AG08395 (cell line): ENCODE data around the gene BIK.
A peak's percentile ranks its signal among the peaks of the same experiment; 100 is the strongest.
"Not testable (repeated sequence)": the region's sequence is repeated elsewhere in the genome, so short reads cannot be mapped to it uniquely, and the experiment has no call there.

Experiments used
- DNase-seq: peaks from one replicate; pipeline ENCODE4 v3.0.0; 2012; ENCODE audit warnings: mixed read lengths, low spot score

The BIK gene

DNA sequence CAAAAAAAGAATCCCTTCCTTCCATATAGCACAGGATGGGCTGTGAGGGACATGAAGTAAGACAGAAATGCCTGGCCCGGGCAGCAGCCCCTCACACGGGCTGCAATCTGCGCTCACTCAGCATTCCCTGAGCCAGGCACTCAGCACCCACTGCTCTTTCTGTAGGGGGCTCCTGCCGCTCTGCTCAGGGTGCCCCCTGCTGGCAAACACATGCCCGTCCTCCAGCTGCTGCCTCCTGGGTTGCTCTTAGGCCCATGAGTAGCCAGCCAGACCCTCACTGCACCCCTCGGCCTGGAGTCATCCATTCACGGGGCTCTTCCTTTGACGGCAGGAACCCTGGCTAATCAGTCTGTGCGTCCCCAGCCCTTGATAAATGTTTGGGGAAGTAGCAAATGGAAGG is 25.7 kb downstream of the BIK start:
- peak; percentile 57 for DNase-seq

DNA sequence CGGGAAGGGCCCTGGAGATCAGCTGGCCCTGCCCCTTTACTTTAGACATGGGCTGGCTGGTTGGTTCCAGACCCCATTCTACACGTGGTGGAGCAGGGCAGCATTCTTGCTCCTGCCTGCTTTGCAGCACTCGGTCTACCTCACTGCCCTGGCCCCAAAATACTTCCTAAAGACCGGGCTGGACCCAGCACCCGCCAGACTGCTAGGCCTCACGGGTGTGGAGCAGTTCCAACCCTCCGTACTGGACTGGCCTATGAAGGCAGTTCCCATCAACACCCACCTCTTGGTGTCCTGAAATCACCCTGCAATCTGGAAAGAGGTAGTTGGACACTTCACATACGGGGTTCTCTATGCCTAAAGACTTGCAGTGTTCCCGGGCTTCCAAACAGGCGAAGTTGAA is 26.3 kb downstream of the BIK start:
- no peak for DNase-seq

DNA sequence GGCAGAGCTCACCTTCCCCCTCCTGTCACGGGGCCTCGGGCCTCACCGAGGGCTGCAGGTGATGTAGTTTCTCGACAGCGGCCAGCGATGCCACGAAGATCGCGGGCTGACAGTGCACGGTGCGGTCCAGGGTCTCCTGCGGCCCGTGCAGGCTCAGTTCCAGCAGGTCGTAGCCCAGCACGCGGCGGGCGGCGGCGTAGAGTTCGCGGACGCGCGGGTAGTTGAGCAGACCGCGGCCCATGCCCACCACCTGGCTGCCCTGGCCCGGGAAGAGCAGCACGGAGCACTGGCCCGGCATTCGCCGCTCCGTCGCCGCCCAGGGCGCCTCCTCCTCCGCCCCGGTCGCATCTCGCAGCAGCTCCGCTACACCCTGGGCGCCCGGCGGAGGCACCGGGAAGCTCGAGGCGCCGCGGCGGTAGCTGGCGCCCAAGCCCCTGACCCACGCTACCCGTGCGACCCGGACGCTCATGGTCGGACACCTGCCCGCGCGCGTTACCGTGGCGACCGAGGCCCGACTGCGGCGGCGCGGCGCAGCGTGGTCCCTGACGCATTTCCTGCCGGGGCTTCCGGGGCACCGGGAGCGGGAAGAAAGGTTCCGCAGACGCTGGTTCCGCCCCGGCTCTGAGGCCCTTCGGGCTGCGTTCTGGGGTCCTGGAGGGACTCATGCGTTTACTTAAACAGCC is 32.5 kb downstream of the BIK start, which contains the start of gene MCAT:
MCAT (minus strand) TSS at position 519 of the 683 bp plus-strand sequence; CDS start at position 469, 50 bp downstream.
- peak; percentile 92 for DNase-seq

DNA sequence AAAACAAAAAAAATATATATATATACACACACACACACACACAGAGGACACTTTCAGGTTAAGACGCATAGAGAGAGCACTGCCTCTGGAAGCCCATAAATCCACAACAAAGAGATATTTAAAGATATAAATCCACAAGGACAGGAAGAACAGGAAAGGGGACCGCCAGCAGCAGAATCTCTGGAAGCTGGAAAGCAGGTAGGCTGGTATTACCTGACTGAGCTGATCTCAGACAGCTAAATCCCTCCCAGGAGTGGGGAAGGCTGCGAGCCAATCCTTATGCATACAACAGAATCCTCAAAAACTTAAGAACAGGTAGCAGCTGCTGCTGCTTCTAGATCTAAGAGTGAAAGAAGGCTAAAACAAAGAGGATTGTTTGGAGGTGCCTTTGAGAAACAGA is 34.4 kb downstream of the BIK start:
- DNase-seq: no peak

DNA sequence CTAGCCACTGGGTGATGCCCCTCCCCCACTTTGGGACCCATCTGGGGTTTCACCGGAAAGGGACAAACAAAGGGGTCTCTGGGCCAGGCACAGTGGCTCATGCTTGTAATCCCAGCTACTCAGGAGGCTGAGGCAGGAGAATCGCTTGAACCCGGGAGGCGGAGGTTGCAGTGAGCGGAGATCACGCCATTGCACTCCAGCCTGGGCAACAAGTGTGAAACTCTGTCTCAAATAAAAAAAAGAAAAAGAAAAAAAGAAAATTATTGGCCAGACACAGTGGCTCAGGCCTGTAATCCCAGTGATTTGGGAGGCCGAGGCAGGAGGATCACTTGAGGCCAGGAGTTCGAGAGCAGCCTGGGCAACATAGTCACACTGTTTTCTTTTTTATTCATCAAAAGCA is 34.8 kb downstream of the BIK start:
- not testable (repeated sequence) for DNase-seq

DNA sequence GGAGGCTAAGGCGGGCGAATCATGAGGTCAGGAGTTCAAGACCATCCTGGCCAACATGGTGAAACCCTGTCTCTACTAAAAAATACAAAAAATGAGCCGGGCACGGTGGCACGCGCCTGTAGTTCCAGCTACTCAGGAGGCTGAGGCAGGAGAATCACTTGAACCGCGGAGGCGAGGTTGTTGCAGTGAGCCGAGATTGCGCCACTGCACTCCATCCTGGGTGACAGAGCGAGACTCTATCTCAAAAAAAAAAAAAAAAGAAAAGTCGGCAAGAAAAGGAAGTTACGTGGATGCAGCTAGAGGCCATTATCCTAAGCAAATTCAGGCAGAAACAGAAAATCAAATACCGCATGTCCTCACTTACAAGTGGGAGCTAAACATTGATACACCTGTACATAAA is 35.8 kb downstream of the BIK start:
- DNase-seq: not testable (repeated sequence)

DNA sequence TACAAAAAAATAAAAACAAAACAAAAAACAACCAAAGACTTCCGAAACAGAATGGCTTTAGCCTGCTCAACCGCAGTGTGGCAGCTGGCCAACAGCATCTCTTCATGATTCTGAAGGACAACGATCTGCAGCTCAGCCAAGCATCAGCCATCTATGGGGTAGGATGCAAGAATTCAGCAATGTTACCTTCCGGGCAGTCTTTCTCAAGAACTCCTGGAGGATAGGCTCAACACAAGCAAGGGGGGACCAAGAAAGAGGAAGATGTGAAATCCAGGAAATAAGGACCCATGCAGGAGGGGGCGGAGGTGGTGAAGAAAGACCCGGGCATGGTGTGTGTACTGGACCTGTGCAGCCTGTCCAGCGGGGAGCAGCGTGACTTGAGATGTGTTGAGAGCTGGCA is 37.3 kb downstream of the BIK start:
- no peak for DNase-seq

DNA sequence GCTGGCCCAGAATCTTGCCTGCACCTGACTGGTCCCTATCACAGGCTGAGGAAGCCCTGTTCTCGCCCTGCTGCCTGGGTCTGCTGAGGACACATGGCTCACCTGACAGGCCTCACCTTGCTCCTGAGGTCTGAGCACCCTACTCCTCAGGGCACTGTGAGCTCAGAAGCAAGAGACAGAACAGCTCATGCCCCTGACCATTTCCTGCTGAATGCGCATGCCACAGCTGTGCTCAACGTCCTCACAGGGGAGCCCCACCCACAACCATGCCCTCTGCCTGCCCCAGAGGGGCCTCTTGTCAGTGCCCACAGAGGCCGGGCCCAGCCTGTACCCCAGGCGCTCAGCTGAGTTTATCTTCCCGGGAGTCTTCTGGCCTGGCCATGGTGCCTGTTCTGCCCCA is 38.0 kb downstream of the BIK start:
- no peak for DNase-seq

DNA sequence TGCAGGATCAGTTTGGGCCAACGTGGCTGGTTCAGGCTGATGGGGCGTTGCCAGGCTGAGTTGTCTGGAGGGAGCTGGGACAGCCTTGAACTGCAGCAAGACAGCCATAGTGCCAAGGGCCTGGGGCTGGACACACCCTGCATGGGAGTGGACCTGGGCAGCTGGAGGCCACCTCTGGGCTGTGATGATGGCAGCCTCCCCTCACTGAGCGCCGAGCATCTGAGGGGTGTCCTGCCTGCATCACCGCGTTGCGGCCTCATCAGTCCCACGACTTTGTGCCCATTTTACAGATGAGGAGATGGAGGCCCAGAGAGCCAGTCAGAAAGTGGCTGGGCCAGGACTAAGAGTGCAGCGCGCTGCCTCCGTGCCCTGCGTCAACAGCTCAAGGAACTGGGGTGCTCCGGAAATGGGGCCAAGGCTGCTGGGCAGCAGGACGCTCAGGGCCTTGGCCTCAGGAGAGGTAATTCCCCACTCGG is 40.2 kb downstream of the BIK start:
- no peak for DNase-seq

DNA sequence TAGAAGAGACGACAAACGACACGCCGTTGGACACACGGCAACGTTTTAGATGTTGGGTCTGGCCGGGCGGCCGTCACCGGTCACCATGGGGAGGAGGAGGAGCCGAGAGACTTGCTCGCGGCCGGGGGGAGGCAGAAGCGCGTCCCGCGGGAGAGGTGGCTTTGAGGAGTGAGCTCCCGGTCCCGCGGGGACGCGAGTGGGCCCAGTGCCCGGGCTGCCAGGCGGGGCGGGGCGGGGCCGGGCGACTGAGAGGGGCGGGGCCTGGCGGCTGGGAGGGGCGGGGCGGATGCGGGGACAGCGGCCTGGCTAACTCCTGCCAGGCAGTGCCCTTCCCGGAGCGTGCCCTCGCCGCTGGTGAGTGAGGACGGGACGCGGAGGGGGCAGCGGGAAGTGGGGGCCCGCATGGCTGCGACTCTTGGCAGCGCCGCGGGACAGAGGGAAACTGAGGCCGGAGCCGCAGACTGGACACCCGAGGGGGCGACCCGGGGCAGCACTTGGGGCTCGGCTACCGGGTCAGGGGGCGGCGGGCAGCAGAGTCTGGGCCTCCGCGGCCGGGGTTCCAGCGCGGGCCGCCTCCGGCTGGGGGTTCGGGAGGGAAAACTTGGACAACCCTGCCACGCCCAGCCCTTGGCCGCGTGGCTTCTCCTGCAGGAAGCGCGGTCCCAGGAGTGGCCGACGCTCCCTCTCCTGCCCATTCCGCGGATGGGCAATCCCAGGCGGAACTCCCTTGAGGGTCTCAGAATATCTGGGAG is 40.9 kb downstream of the BIK start, which contains the start of gene TSPO:
TSPO (plus strand) TSS at position 309 of the 752 bp plus-strand sequence. CDS start 7,680 bp downstream, outside the sequence.
- peak; percentile 94 for DNase-seq

DNA sequence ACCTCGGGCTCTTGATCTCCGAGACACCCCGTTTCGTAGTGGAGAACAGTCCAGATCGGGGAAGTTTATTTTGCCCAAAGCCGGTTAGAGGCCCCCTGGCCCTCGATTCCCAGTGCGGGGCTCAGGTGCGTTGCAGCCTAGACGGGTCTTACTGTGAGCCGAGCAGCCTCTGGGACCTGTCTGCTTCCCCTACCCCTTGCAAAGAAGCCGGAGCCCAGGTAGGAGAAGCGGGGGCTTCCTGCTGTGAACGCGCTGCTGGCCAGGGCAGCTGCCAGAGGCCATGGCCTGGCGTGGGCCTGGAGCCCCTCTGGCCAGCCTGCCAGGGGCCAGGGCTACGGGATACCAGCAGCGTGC is 41.4 kb downstream of the BIK start:
- no peak for DNase-seq

DNA sequence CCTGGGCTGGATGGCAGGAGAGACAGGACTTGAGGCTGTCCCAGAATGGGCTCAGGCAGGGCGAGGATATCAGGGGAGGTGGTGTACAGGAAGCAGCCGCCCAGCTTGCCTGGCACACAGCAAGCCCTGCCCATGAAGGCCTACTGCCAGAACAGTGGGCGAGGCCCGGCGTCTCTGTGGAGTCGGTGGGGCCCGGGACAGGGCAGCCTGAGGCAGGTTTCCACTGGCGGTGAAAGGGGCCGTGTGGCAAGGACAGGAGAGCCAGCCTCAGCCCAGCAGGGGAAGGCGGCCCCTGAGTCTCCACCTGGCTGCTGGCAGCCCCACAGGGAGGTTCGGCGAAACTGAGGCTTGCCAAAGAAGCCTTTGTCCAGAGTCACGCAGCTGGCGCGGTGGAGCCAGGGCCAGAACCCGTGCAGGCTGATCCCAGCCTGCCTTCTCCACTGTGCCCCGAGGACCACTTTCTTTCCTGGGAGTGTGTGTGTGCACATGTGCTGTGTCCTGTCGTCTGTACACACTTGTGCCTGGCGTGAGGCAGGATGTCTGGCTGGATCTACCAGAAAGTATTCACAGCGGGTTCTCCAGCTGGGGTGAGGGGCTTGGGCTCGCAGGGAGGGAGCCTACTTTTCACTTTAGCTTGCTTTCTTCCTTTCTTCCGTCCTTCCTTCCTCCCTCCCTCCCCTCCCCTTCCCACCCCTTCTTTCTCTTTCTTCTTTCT is 42.0 kb downstream of the BIK start:
- DNase-seq: peak; percentile 71

DNA sequence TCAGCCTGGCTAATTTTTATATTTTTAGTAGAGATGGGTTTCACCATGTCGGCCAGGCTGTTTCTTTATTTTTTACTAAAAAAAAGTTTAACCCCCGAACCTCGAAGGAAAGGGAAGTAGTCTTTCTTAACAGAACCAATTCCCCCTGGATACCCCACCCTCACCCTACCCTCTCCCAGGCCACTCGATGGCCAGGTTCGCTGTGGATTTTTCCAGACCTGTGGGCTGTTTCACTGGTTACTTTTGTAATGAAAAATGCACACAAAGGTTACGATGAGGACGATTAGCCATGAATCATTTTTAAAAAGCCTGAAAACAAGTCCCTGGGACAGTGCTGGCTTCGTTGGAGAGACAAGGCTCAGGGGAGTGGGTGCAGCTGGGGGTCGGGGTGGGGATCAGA is 43.3 kb downstream of the BIK start:
- DNase-seq: no peak

DNA sequence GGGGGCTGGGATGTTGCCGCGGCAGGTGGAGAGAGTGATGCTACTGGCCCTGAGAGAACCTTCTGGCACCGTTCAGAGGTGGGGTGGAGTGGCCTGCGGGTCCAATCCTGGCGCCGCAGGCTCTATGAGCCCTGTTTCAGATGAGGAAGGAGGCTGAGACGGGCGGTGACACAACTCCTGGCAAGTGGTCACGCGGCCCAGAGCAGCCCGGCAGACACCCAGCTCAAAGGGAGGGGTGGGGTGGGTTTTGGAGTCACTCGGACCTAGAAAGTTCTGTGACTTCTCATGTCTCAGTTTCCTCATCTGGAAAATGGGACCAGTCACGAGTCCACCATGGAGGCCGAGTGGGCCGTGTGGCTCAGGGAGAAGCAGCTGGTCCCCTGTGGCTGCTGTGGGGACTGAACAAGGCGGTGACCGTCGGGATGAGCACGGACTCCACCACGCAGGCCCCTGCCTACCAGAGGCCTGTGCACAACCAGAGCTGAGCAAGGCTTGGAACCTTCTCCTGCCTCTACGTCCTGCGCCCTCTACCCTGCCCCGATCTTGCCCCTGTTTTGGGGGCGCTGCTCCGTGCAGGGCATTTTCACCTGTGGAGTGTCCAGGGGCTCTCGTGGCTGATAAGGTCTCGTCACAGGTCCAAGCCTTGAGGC is 44.5 kb downstream of the BIK start:
- no peak for DNase-seq

DNA sequence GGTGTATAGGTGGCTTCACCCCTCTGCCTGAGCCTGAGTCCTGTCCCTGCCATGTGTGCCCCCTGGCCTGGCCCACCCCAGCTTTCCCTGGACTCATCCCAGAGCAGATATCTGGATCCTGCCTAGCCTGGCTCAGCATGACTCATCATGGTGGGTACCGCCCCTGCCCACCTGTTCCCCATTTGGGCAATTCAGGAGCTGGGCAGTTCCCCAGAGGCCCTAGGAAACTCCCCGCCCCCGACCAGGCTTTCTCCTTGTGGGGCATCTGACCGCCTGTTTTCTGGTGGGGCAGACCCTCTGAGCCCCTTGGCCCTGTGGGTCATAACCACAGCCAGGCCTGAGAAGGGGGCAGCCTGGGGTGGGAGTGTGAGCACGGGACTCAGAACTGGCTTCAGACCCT is 45.2 kb downstream of the BIK start:
- DNase-seq: no peak

DNA sequence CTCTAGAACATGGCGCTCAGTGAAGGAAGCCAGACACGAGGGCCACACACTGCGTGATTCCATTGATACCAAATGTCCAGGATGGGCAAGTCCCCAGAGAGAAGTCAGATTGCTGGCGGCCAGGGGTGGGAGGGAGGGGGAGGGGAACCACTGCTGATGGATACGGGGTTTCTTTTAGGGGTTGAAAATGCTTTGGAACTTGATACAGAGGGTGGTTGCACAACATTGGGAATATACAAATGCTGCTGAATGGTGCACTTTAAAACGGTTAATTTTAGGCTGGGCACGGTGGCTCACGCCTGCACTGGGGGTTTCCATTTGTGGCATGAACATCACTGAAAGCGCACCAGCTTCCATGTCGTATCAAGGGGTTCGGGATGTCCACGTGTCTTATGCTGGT is 45.9 kb downstream of the BIK start:
- no peak for DNase-seq

DNA sequence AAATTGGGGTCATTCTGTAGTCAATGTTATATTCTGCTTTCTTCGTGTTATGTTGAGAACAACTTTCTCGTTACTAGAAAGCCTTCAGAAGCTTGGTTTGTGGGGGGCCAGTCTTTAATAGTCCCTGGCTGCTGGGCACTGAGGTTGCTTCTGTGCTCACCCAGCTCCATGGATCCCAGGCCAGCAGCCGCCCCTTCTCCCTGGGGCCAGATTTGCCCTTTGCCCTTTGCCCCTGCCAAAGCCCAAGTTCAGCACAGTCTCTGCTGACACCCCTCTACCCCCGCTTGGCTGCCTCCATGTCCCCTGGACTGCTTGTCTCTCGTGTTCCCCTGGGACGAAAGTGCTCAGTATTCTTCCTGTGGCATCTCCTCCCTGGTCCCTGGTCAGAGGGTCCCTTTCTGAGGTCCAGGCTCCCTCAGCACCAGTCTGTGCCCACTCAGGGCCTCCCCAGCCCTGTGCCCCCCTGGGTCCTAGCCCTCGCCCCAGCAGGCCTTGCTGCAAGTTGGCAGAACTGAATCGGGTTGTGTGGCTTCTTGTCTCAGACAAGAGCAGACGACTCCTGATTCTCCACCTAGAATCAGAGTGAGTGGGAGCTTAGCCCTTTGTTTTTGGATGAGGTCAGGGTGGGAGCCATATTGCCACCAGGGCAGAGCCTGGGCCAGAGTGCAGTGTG is 47.5 kb downstream of the BIK start:
- DNase-seq: no peak

DNA sequence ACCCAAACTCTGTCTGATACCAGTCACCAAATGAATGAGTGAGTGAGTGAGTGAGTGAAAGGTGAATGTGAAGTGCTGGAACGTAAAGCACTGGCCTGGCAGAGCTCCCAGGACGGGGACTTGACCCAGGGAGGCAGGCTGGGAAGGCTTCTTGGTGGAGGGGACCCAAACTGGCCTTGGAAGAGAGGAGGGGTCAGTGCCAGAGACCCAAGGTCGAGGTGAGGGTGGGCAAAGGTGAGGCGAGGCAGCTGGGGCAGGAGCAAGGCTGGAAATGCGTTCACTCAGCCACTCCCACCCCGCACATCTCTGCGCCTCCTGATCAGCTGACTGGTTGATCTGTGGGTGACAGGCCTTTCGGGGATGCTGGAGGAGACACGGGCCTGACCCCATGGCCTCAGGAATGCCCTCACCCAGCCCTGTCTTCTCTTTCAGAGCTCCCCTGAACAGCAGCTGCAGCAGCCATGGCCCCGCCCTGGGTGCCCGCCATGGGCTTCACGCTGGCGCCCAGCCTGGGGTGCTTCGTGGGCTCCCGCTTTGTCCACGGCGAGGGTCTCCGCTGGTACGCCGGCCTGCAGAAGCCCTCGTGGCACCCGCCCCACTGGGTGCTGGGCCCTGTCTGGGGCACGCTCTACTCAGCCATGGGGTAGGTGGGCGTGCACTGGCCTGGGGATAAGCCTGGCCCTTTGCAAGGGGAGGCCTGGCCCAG is 48.4 kb downstream of the BIK start:
- no peak for DNase-seq

DNA sequence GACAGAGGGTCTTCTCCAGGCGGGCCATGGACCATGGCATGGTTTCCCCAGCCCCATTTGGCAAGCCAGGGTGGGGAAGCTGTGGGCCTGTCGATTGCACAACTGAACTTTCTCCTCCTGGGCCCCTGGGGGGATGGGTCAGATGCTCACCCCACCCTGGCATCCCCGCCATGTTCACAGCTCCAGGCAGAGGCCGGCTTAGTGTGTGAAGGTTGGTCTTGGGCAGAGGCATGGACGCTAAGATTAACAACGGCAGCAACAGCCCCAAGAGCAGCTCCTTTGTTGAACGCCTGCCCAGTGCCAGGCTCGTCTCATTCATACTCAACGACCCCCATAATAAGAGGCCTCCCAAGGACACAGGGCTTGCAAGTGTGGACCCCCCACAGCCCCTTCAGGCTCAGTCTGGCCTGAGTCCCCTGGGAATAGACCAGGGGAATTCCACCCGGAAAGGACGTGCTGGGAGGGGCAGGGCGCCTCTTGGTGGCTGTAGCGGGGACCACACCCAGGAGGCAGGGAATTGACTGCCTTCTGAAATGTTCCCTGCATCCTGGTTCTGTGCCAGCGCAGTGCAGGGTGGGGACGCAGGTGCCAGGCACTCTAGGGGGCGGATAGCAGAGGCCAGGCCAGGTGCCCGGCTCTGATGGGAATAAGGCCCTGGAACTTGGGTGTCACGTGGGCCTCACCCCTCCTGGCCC is 49.1 kb downstream of the BIK start:
- DNase-seq: no peak

DNA sequence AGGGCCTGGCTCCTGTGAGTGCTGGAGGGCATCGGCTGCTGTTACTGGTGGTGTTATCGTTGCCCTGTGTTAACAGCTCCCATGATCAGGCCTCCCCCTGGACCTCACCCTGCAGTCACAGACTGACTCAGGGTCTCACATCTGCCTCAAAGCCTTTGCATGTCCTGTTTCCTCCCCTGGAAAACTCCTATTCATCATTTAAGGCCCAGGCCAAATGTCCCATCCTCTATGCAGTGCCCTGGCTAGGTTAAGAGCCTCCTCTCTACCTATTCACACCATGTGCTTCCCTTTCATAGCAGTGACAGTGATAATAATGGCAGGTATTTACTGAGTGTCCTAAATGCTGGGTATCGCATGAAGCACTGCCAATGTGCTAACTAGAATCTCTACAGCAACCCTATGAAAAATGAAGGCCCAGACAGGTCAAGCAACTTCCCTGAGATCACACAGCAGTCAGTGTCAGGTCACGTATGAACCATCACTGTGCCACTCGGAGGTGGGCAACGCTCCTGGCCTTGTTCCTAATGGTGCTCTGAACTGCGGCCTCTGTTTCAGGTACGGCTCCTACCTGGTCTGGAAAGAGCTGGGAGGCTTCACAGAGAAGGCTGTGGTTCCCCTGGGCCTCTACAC is 50.1 kb downstream of the BIK start:
- DNase-seq: no peak
